B cell (primary cell): Measurements from ENCODE around the gene GCKR. TPM values are rescaled to one million over a fixed set of nuclear protein-coding genes. Genes with fewer than 3 reads are reported as not detected.

Experiments
- ATAC-seq: fragments of 200-7000 bp; cut with Tn5 transposase; one replicate; pipeline ENCODE4 v1.10.0; 2021; ENCODE audit warnings: low read depth, mild to moderate bottlenecking, moderate number of reproducible peaks, moderate library complexity
- CTCF ChIA-PET: fragments of 350-600 bp; sonication (Branson Sonifier 250); formaldehyde crosslinking; loops from one replicate; lab custom pipeline; 2021; ENCODE audit warnings: antibody characterized with exemption, inconsistent platforms; lab: Charles Lee
- POLR2A ChIA-PET: fragments of 350-600 bp; sonication (Branson Sonifier 250); formaldehyde crosslinking; loops from one replicate; lab custom pipeline; 2021; ENCODE audit warnings: antibody characterized with exemption; lab: Charles Lee
- DNase-seq: peaks from one replicate; pipeline ENCODE4 v3.0.0; 2013
- H2AFZ ChIP-seq: 2 replicates; pipeline ENCODE4 v1.6.1; 2012; ENCODE audit warnings: mild to moderate bottlenecking, low read depth, low read length; ENCODE audit not compliant: insufficient read depth, poor library complexity, severe bottlenecking
- H3K27ac ChIP-seq, 2 donors: 1 replicate in 1 of 2; 2 replicates in 1 of 2; pipeline ENCODE4 v1.5.1; 2012 to 2013; ENCODE audit warnings: low read length in 2 of 2, mild to moderate bottlenecking in 2 of 2, moderate library complexity in 1 of 2
- H3K27me3 ChIP-seq, 4 experiments: fragments of 200-600 bp in 1 of 4; sonication (generic) in 1 of 4; replicated peaks in 1 of 4; 1 replicate in 2 of 4; 2 replicates in 2 of 4; pipeline versions ENCODE4 v1.6.1 to v1.7.0; 2013 to 2016; ENCODE audit warnings: low read length in 3 of 4, mild to moderate bottlenecking in 2 of 4, mixed read lengths in 1 of 4, moderate library complexity in 1 of 4; ENCODE audit not compliant: insufficient read depth in 4 of 4, control insufficient read depth in 3 of 4; ENCODE audit errors: control extremely low read depth in 1 of 4
- H3K36me3 ChIP-seq, 2 experiments: replicated peaks in 1 of 2; 1 replicate in 1 of 2; 2 replicates in 1 of 2; pipeline versions ENCODE4 v1.6.1 to v1.7.1; 2013; ENCODE audit warnings: low read length in 1 of 2; ENCODE audit not compliant: insufficient read depth in 2 of 2, control insufficient read depth in 1 of 2; ENCODE audit errors: control extremely low read depth in 1 of 2, extremely low read depth in 1 of 2
- H3K4me1 ChIP-seq, 2 donors: fragments of 200-600 bp in 1 of 2; sonication (generic) in 1 of 2; 1 replicate in 1 of 2; 2 replicates in 1 of 2; pipeline versions ENCODE4 v1.5.1 to v1.6.1; 2013 to 2017; ENCODE audit warnings: low read length in 2 of 2; ENCODE audit not compliant: control insufficient read depth in 2 of 2, insufficient read depth in 2 of 2
- H3K4me2 ChIP-seq: replicated peaks from 2 replicates; pipeline ENCODE3; 2012; ENCODE audit warnings: mild to moderate bottlenecking, low read depth, low read length; ENCODE audit not compliant: poor library complexity, severe bottlenecking
- H3K4me3 ChIP-seq, 5 experiments: fragments of 200-600 bp in 1 of 5; sonication (generic) in 1 of 5; 1 replicate in 3 of 5; 2 replicates in 2 of 5; pipeline versions ENCODE4 v1.5.1 to v1.7.0; 2011 to 2016; ENCODE audit warnings: low read length in 4 of 5, mild to moderate bottlenecking in 4 of 5, low read depth in 2 of 5, control low read depth in 1 of 5, moderate library complexity in 1 of 5; ENCODE audit not compliant: insufficient read depth in 1 of 5; ENCODE audit errors: control extremely low read depth in 1 of 5, extremely low read depth in 1 of 5
- H3K79me2 ChIP-seq: fragments of 200-600 bp; sonication (generic); one replicate; pipeline ENCODE4 v1.6.0; 2016; ENCODE audit warnings: low read length; ENCODE audit not compliant: control insufficient read depth, insufficient read depth
- H3K9ac ChIP-seq: fragments of 200-600 bp; sonication (generic); 2 replicates; pipeline ENCODE4 v1.6.1; 2017; ENCODE audit warnings: mild to moderate bottlenecking, low read length, moderate library complexity
- H3K9me3 ChIP-seq, 3 donors: one replicate each; pipeline versions ENCODE4 v1.6.1 to v1.7.1; 2013; ENCODE audit warnings: low read length in 2 of 3; ENCODE audit not compliant: control insufficient read depth in 2 of 3, insufficient read depth in 1 of 3; ENCODE audit errors: control extremely low read depth in 1 of 3
- H4K20me1 ChIP-seq: 2 replicates; pipeline ENCODE4 v1.6.0; 2012; ENCODE audit warnings: mild to moderate bottlenecking, low read length; ENCODE audit not compliant: insufficient read depth, control insufficient read depth, poor library complexity, severe bottlenecking
- H3K27ac Mint-ChIP-seq: one replicate; pipeline ENCODE4 v1.8.0; 2021; ENCODE audit warnings: mixed read lengths
- H3K27me3 Mint-ChIP-seq: one replicate; pipeline ENCODE4 v1.8.0; 2021; ENCODE audit warnings: mixed read lengths
- H3K4me1 Mint-ChIP-seq: one replicate; pipeline ENCODE4 v1.8.0; 2021; ENCODE audit warnings: mixed read lengths
- H3K4me3 Mint-ChIP-seq: one replicate; pipeline ENCODE4 v1.8.0; 2021; ENCODE audit warnings: mixed read lengths
- H3K9me3 Mint-ChIP-seq: one replicate; pipeline ENCODE4 v1.8.0; 2022; ENCODE audit warnings: mixed read lengths; ENCODE audit not compliant: insufficient read depth
- CTCF ChIP-seq: fragments of 200-600 bp; IDR thresholded peaks from one replicate; pipeline ENCODE4 v1.8.0; 2022; ENCODE audit warnings: antibody characterized with exemption, mild to moderate bottlenecking
- EZH2 ChIP-seq: IDR thresholded peaks from 2 replicates; pipeline ENCODE4 v1.6.1; 2012; ENCODE audit warnings: borderline replicate concordance, low read depth, mild to moderate bottlenecking, moderate library complexity, low read length; ENCODE audit not compliant: insufficient read depth, poor library complexity, severe bottlenecking
- WGBS: methylation state at CpG from one replicate; pipeline ENCODE4 v1.1.5; 2013; ENCODE audit warnings: missing lambda C conversion rate; ENCODE audit not compliant: insufficient coverage; 5-methylcytosine and 5-hydroxymethylcytosine counted together
- intact Hi-C: fragments of 100-400 bp; cut with micrococcal nuclease; formaldehyde crosslinking; loops from one replicate; pipeline ENCODE4 v1.10.0; 2022
- polyA plus RNA-seq: library from polyadenylated mRNA; depleted of rRNA; stranded (reverse); fragments of >200 nt; gene quantifications from 2 replicates; pipeline ENCODE4 v1.2.3, GENCODE V29; 2012
- total RNA-seq, 2 donors: library from RNA; stranded (reverse); fragments of 120-200 nt in 1 of 2; gene quantifications; 1 replicate in 1 of 2; 2 replicates in 1 of 2; pipeline versions ENCODE4 v1.2.3 to v1.2.4, GENCODE V29; 2013 to 2022

Gene GCKR
- total and polyA plus RNA-seq, 2 donors (not counting 1 experiment from before 2014, with no cell fraction given), result not detected

- no peaks in the 10 kb centered on the region for H4K20me1 ChIP-seq
- DNase-seq, result no peak
- no peak overlapping the region for H2AFZ ChIP-seq
- no peak for ATAC-seq
- no peaks in the 10 kb centered on the region for H3K9me3 ChIP-seq
- H3K9me3 Mint-ChIP-seq, result no peaks in the 10 kb centered on the region
- WGBS, result 80% methylated on average over 1 of the region's 2 CpGs
- peaks cover 0 to 5% (median 2%) of the 10 kb centered on the region in 4 experiments for H3K27me3 ChIP-seq
- TF ChIP-seq EZH2 (no peak), CTCF (no peak)
- no peaks in the 10 kb centered on the region for H3K79me2 ChIP-seq
- intact Hi-C loops, result no loop called here
- H3K4me2 ChIP-seq, result no peak overlapping the region
- no peak overlapping the region for H3K27ac Mint-ChIP-seq
- no peak overlapping the region for H3K27ac ChIP-seq
- no peaks in the 10 kb centered on the region for H3K4me1 Mint-ChIP-seq
- H3K9ac ChIP-seq, result no peak overlapping the region
- ChIA-PET POLR2A (no interaction called here), CTCF (no interaction called here)
- no peak overlapping the region for H3K4me3 ChIP-seq
- peaks cover 24% of the 10 kb centered on the region for H3K27me3 Mint-ChIP-seq
- no peak overlapping the region for H3K4me3 Mint-ChIP-seq
- no peaks in the 10 kb centered on the region for H3K4me1 ChIP-seq
- H3K36me3 ChIP-seq, result no peaks in the 10 kb centered on the region
Observed at GRCh38 chr2:27559228-27559627, 62.6 kb downstream of the GCKR start.

GRCh38 chr2:27561060-27561459, 64.4 kb downstream of the GCKR start:
- Mint-ChIP-seq H3K9me3 (no peaks in the 10 kb centered on the region), H3K4me3 (no peak overlapping the region), H3K27ac (no peak overlapping the region), H3K27me3 (peaks cover 31% of the 10 kb centered on the region), H3K4me1 (no peaks in the 10 kb centered on the region)
- Histone ChIP-seq H2AFZ (no peak overlapping the region), H3K27ac (no peak overlapping the region), H3K4me2 (no peak overlapping the region), H3K79me2 (no peaks in the 10 kb centered on the region), H3K4me1 (no peaks in the 10 kb centered on the region), H3K9me3 (no peaks in the 10 kb centered on the region), H4K20me1 (no peaks in the 10 kb centered on the region), H3K36me3 (no peaks in the 10 kb centered on the region), H3K27me3 (peaks cover 0 to 11% (median 5%) of the 10 kb centered on the region in 4 experiments), H3K9ac (no peak overlapping the region), H3K4me3 (no peak overlapping the region)
- intact Hi-C loops, result no loop called here
- no peak for TF ChIP-seq CTCF
- no peak for TF ChIP-seq EZH2
- DNase-seq (no peak), ATAC-seq (no peak)
- ChIA-PET POLR2A (no interaction called here), CTCF (no interaction called here)
- 60% methylated on average over 1 of the region's 2 CpGs for WGBS
